ENCODE data around the gene MCEMP1.

The MCEMP1 gene

GRCh38 chr19:7697721-7698287, 20.9 kb downstream of the MCEMP1 start:
- no peak for DNase-seq (ENCODE audit: low read depth in 1 of 2, low spot score in 1 of 2)

- DNase-seq (ENCODE audit: low read depth in 1 of 2, low spot score in 1 of 2), result no peak
These were observed 21.7 kb downstream of the MCEMP1 start for GRCh38 chr19:7698583-7698982.

GRCh38 chr19:7699003-7699402, 22.1 kb downstream of the MCEMP1 start:
- DNase-seq (ENCODE audit: low read depth in 1 of 2, low spot score in 1 of 2), result no peak

GRCh38 chr19:7699417-7700401, 22.8 kb downstream of the MCEMP1 start:
- DNase-seq (ENCODE audit: low read depth in 1 of 2, low spot score in 1 of 2), result peak in 1 of 2 donors; percentile 49

GRCh38 chr19:7701049-7701653, 24.3 kb downstream of the MCEMP1 start:
- DNase-seq (ENCODE audit: low read depth in 1 of 2, low spot score in 1 of 2), result no peak

- no peak for DNase-seq (ENCODE audit: low read depth in 1 of 2, low spot score in 1 of 2)
These were observed 25.0 kb downstream of the MCEMP1 start, which contains the start of gene FCER2 for GRCh38 chr19:7701654-7702457. FCER2 (minus strand) TSS chr19:7702131; CDS start chr19:7699760, 2,371 bp downstream.

- no peak for DNase-seq (ENCODE audit: low read depth in 1 of 2, low spot score in 1 of 2)
These were observed 26.4 kb downstream of the MCEMP1 start for GRCh38 chr19:7703332-7703731.

- no peak for DNase-seq (ENCODE audit: low read depth in 1 of 2, low spot score in 1 of 2)
These were observed 27.6 kb downstream of the MCEMP1 start for GRCh38 chr19:7704280-7705060.

- DNase-seq (ENCODE audit: low read depth in 1 of 2, low spot score in 1 of 2), result peak; percentile 43 to 77
These were observed 28.7 kb downstream of the MCEMP1 start for GRCh38 chr19:7705387-7706187.

- no peak for DNase-seq (ENCODE audit: low read depth in 1 of 2, low spot score in 1 of 2)
These were observed 29.5 kb downstream of the MCEMP1 start for GRCh38 chr19:7706188-7706954.

- no peak for DNase-seq (ENCODE audit: low read depth in 1 of 2, low spot score in 1 of 2)
These were observed 30.1 kb downstream of the MCEMP1 start for GRCh38 chr19:7706955-7707456.

- DNase-seq (ENCODE audit: low read depth in 1 of 2, low spot score in 1 of 2), result no peak
These were observed 33.1 kb downstream of the MCEMP1 start for GRCh38 chr19:7709932-7710460.

- no peak for DNase-seq (ENCODE audit: low read depth in 1 of 2, low spot score in 1 of 2)
These were observed 33.7 kb downstream of the MCEMP1 start for GRCh38 chr19:7710616-7711015.

- DNase-seq (ENCODE audit: low read depth in 1 of 2, low spot score in 1 of 2), result no peak
These were observed 38.8 kb downstream of the MCEMP1 start for GRCh38 chr19:7715671-7716070.

GRCh38 chr19:7716762-7717161, 39.9 kb downstream of the MCEMP1 start:
- DNase-seq (ENCODE audit: low read depth in 1 of 2, low spot score in 1 of 2), result no peak

- DNase-seq (ENCODE audit: low read depth in 1 of 2, low spot score in 1 of 2), result no peak
These were observed 41.8 kb downstream of the MCEMP1 start for GRCh38 chr19:7718668-7719067.

- no peak for DNase-seq (ENCODE audit: low read depth in 1 of 2, low spot score in 1 of 2)
These were observed 43.5 kb downstream of the MCEMP1 start for GRCh38 chr19:7720351-7720750.

- no peak for DNase-seq (ENCODE audit: low read depth in 1 of 2, low spot score in 1 of 2)
These were observed 45.4 kb downstream of the MCEMP1 start for GRCh38 chr19:7722231-7722651.

All from activated CD4-positive, alpha-beta T cell treated with anti-CD3 and anti-CD28 coated beads, Interleukin-2, amount 50 U/mL, for 24 hours (primary cell).